DND-41 (cell line): ENCODE results near the gene USP34.

Experiments used
- ATAC-seq: fragments of 200-7000 bp; cut with Tn5 transposase; 3 replicates; pipeline ENCODE4 v1.9.1; 2021; ENCODE audit warnings: low read depth; ENCODE audit not compliant: insufficient read depth
- DNase-seq: peaks from one replicate; pipeline ENCODE4 v3.0.0-alpha.2; 2020
- H2AFZ ChIP-seq: 2 replicates; pipeline ENCODE4 v1.6.0; 2012; ENCODE audit warnings: low read depth, low read length
- H3K27ac ChIP-seq: 2 replicates; pipeline ENCODE4 v1.5.1; 2012; ENCODE audit warnings: low read length, inconsistent platforms
- H3K27me3 ChIP-seq: fragments of 200-600 bp; sonication (generic); 2 replicates; pipeline ENCODE4 v1.6.0; 2012; ENCODE audit warnings: low read length, mild to moderate bottlenecking, inconsistent platforms; ENCODE audit not compliant: insufficient read depth, poor library complexity
- H3K36me3 ChIP-seq: 2 replicates; pipeline ENCODE4 v1.5.1; 2012; ENCODE audit warnings: low read length, inconsistent platforms; ENCODE audit not compliant: insufficient read depth
- H3K4me1 ChIP-seq: 2 replicates; pipeline ENCODE4 v1.5.1; 2012; ENCODE audit warnings: mild to moderate bottlenecking, low read length; ENCODE audit not compliant: insufficient read depth
- H3K4me2 ChIP-seq: 2 replicates; pipeline ENCODE4 v1.6.0; 2012; ENCODE audit warnings: mild to moderate bottlenecking, moderate library complexity, low read length, inconsistent platforms; ENCODE audit not compliant: insufficient read depth
- H3K4me3 ChIP-seq, 2 experiments: fragments of 200-600 bp in 1 of 2; shearing (Covaris generic) in 1 of 2; 2 replicates each; pipeline ENCODE4 v1.5.1; 2012 to 2016; ENCODE audit warnings: inconsistent platforms in 2 of 2, low read length in 2 of 2, mild to moderate bottlenecking in 2 of 2, low read depth in 1 of 2, moderate library complexity in 1 of 2
- H3K79me2 ChIP-seq: 2 replicates; pipeline ENCODE4 v1.6.0; 2012; ENCODE audit warnings: low read length, inconsistent platforms; ENCODE audit not compliant: insufficient read depth
- H3K9ac ChIP-seq: 2 replicates; pipeline ENCODE4 v1.6.0; 2012; ENCODE audit warnings: low read depth, mild to moderate bottlenecking, inconsistent platforms, low read length, moderate library complexity
- H3K9me3 ChIP-seq: 2 replicates; pipeline ENCODE4 v1.5.1; 2012; ENCODE audit warnings: low read length, moderate library complexity, mild to moderate bottlenecking, inconsistent platforms; ENCODE audit not compliant: insufficient read depth, severe bottlenecking
- H4K20me1 ChIP-seq: 2 replicates; pipeline ENCODE4 v1.6.0; 2012; ENCODE audit warnings: low read length; ENCODE audit not compliant: insufficient read depth
- CTCF ChIP-seq: IDR thresholded peaks from 2 replicates; pipeline ENCODE4 v1.5.1; 2012; ENCODE audit warnings: borderline replicate concordance, low read length, moderate library complexity, mild to moderate bottlenecking; ENCODE audit not compliant: poor library complexity, severe bottlenecking; ENCODE audit errors: extremely low read depth
- EZH2 ChIP-seq: IDR thresholded peaks from 3 replicates; pipeline ENCODE4 v1.6.1; 2012; ENCODE audit warnings: borderline replicate concordance, low read depth, mild to moderate bottlenecking, moderate library complexity, low read length, inconsistent platforms; ENCODE audit not compliant: severe bottlenecking

USP34 gene

GRCh38 chr2:61454383-61454782 lies 16.5 kb downstream of the USP34 start:
- Histone ChIP-seq H3K36me3 (peaks cover 7% of the 10 kb centered on the region; the same call in 1 of the 2 replicates), H3K4me3 (no peak overlapping the region), H3K79me2 (peaks cover 98% of the 10 kb centered on the region), H3K27ac (no peak overlapping the region), H4K20me1 (peaks cover 56% of the 10 kb centered on the region), H3K9ac (no peak overlapping the region), H3K27me3 (no peaks in the 10 kb centered on the region), H3K4me1 (no peaks in the 10 kb centered on the region), H3K9me3 (no peaks in the 10 kb centered on the region), H3K4me2 (no peak overlapping the region), H2AFZ (no peak overlapping the region)
- TF ChIP-seq EZH2, result no peak
- no peak for TF ChIP-seq CTCF
- DNase-seq (no peak), ATAC-seq (no peak)

GRCh38 chr2:61452392-61452791 lies 18.5 kb downstream of the USP34 start:
- Histone ChIP-seq H2AFZ (no peak overlapping the region), H3K36me3 (no peaks in the 10 kb centered on the region), H4K20me1 (peaks cover 61% of the 10 kb centered on the region), H3K27ac (no peak overlapping the region), H3K4me3 (no peak overlapping the region), H3K27me3 (no peaks in the 10 kb centered on the region), H3K9ac (no peak overlapping the region), H3K4me1 (no peaks in the 10 kb centered on the region), H3K9me3 (no peaks in the 10 kb centered on the region), H3K79me2 (peaks cover 98% of the 10 kb centered on the region), H3K4me2 (no peak overlapping the region)
- no peak for TF ChIP-seq CTCF
- no peak for TF ChIP-seq EZH2
- ATAC-seq, result no peak
- DNase-seq, result no peak

DNA sequence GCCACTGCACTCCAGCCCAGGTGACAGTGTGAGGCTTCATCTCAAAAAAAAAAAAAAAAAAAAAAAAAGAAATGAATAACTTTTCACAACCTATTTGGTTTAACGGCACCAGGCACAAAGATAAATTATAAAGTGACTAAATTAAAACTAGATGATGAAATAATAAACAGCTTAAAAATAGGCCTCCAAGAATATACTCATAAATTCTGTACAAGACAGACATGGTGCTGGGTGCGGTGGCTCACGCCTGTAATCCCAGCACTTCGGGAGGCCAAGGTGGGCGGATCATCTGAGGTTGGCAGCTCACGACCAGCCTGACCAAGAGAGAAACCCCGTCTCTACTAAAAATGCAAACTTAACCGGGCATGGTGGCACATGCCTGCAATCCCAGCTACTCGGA lies 19.7 kb downstream of the USP34 start:
- no peak for DNase-seq
- TF ChIP-seq CTCF (no peak), EZH2 (no peak)
- Histone ChIP-seq H2AFZ (no peak overlapping the region), H3K9ac (no peak overlapping the region), H3K9me3 (no peaks in the 10 kb centered on the region), H3K4me3 (no peak overlapping the region), H3K27ac (no peak overlapping the region), H3K4me1 (no peaks in the 10 kb centered on the region), H4K20me1 (peaks cover 56% of the 10 kb centered on the region; the same call in 1 of the 2 replicates), H3K79me2 (peaks cover 98% of the 10 kb centered on the region), H3K36me3 (no peaks in the 10 kb centered on the region), H3K27me3 (no peaks in the 10 kb centered on the region), H3K4me2 (no peak overlapping the region)
- no peak for ATAC-seq

DNA sequence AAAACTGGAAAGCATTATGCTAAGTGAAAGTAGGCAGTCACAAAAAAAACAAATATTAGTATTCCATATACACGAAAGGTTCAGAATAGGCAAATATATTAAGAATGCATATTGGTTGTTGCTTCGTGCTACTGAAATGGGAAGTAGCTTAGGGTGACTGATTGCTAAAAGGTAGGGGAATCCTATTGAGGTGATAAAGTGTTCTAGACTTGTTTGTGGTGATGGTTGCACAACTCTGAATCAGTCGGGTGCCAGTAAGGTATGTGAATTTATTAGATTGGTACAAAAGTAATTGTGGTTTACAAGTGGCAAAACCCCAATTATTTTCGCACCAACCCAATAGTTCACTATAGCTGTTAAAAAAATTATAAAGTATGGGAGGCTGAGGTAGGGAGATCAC lies 20.7 kb downstream of the USP34 start:
- no peaks in the 10 kb centered on the region for H3K4me1 ChIP-seq
- H3K9ac ChIP-seq, result no peak overlapping the region
- no peak for ATAC-seq
- H3K4me2 ChIP-seq, result no peak overlapping the region
- TF ChIP-seq EZH2 (no peak), CTCF (no peak)
- no peak overlapping the region for H2AFZ ChIP-seq
- H3K36me3 ChIP-seq, result no peaks in the 10 kb centered on the region
- no peak overlapping the region for H3K27ac ChIP-seq
- H4K20me1 ChIP-seq, result peaks cover 50% of the 10 kb centered on the region; the same call in 1 of the 2 replicates
- no peaks in the 10 kb centered on the region for H3K9me3 ChIP-seq
- H3K27me3 ChIP-seq, result no peaks in the 10 kb centered on the region
- DNase-seq, result no peak
- H3K4me3 ChIP-seq, result no peak overlapping the region
- peaks cover 98% of the 10 kb centered on the region for H3K79me2 ChIP-seq
